Sigmoid colon (tissue), 7 donors: Measurements from ENCODE around the gene PCED1B. TPM values are rescaled to one million over a fixed set of nuclear protein-coding genes. Genes with fewer than 3 reads are reported as not detected.

Experiments used
- DNase-seq: peaks from one replicate; pipeline ENCODE4 v3.0.0-alpha.2; 2019
- H3K27ac ChIP-seq, 4 donors: fragments of 200-600 bp; sonication (generic); one replicate each; pipeline ENCODE4 v1.5.1; 2016 to 2019; ENCODE audit warnings: mild to moderate bottlenecking in 1 of 4
- H3K27me3 ChIP-seq, 3 donors: fragments of 200-600 bp; sonication (generic); one replicate each; pipeline ENCODE4 v1.5.1; 2019; ENCODE audit warnings: mild to moderate bottlenecking in 1 of 3
- H3K36me3 ChIP-seq, 4 donors: fragments of 200-600 bp; sonication (generic); one replicate each; pipeline ENCODE4 v1.5.1; 2016 to 2019
- H3K4me1 ChIP-seq, 4 donors: fragments of 200-600 bp; sonication (generic); one replicate each; pipeline ENCODE4 v1.5.1; 2017 to 2019
- H3K4me3 ChIP-seq, 4 donors: fragments of 200-600 bp; sonication (generic); one replicate each; pipeline ENCODE4 v1.5.1; 2017 to 2019; ENCODE audit warnings: mild to moderate bottlenecking in 2 of 4, moderate library complexity in 1 of 4
- H3K9me3 ChIP-seq, 4 donors: fragments of 200-600 bp in 3 of 4; sonication (generic) in 3 of 4; one replicate each; pipeline versions ENCODE4 v1.5.1 to v1.6.1; 2013 to 2019
- EP300 ChIP-seq, 4 donors: sonication (generic); formaldehyde crosslinking; IDR thresholded peaks; one replicate each; pipeline ENCODE4 v1.6.1; 2017; ENCODE audit warnings: antibody characterized with exemption in 4 of 4
- POLR2A ChIP-seq, 2 donors: fragments of 450-650 bp; IDR thresholded peaks; one replicate each; pipeline ENCODE4 v1.6.1; 2016; ENCODE audit warnings: antibody characterized with exemption in 2 of 2, mild to moderate bottlenecking in 2 of 2, moderate library complexity in 2 of 2
- POLR2AphosphoS5 ChIP-seq, 4 donors: sonication (generic); formaldehyde crosslinking; IDR thresholded peaks; one replicate each; pipeline ENCODE4 v1.6.1; 2017; ENCODE audit warnings: antibody characterized with exemption in 4 of 4
- WGBS, 2 donors: extraction: QIAGEN DNeasy Blood & Tissue Kit; methylation state at CpG; one replicate each; pipeline ENCODE4 v1.1.7; 2013; 5-methylcytosine and 5-hydroxymethylcytosine counted together
- intact Hi-C: fragments of 100-400 bp; cut with DNase I; formaldehyde crosslinking; loops from one replicate; pipeline ENCODE4 v1.15.1; 2023
- polyA plus RNA-seq, 3 donors: library from polyadenylated mRNA; stranded (reverse); fragments of 200-250 nt; gene quantifications; one replicate each; pipeline ENCODE4 v1.2.3, GENCODE V29; 2013
- total RNA-seq, 4 donors: library from RNA; depleted of rRNA; stranded (reverse); fragments of >200 nt; gene quantifications; one replicate each; pipeline ENCODE4 v1.1.0, GENCODE V29; 2016
- TF ChIP-seq, protein P1 (sequence below), 4 experiments: fragments of 450-650 bp in 3 of 4; fragments of 200-600 bp in 1 of 4; IDR thresholded peaks; one replicate each; pipeline ENCODE4 v1.5.1; 2016 to 2019; ENCODE audit warnings: antibody characterized with exemption in 4 of 4, mild to moderate bottlenecking in 3 of 4, moderate library complexity in 2 of 4
- donor health status: healthy with polysubstance abuse.
- donor health status: Bipolar disorder and iron deficiency.
- donor health status: healthy.

PCED1B gene
- total and polyA plus RNA-seq, 7 donors = 1.2 to 11.9 (median 5.7) TPM

DNA sequence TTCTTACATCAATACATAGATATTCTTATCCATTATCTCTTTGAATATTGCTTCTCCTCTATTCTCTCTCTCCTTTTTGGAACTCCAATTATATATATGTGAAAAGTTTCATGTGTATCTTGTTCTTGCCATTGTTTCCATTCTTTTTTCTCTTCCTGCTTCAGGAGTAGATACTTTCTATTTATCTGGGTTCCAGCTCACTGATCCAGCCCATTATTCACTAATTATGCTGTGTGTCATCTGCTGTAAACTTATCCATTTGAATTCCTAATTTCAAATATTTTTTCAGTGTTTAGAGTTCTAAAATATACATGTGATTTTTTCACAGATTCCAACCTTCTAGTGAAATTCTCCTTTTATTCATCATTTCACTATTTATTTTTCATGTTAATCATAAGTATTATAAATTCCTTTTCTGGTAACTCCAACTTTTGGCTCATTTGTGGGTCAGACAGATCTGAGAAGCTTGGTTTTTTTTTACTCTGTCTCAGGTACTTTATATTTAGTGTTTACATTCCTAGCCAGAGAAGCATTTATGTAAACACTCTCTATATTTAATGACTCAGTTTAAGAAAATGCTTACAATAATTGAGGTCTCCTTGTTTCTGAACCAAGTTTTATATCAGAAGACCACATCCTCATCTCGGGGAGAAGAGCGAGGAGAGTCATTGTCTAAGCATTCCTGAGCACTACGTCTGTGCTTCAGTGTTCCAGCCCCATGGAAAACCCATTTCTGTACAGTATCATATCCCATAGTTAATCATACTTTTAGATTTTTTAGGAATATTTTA lies 16.2 kb downstream of the PCED1B start:
- peaks cover 0 to 69% (median 39%) of the 10 kb centered on the region in 4 donors for H3K4me1 ChIP-seq
- H3K36me3 ChIP-seq = no peaks in the 10 kb centered on the region
- H3K27me3 ChIP-seq = no peaks in the 10 kb centered on the region
- 81 to 90% methylated on average over 3 of the region's 3 CpGs for WGBS, 2 donors
- no peak for DNase-seq
- no peak overlapping the region for H3K4me3 ChIP-seq
- peak overlapping the region in 3 of 4 donors; percentile 31 to 97 (median 60) for H3K27ac ChIP-seq
- intact Hi-C loops = loop anchor here (10.0 kb wide), 1 partner anchor 711 kb away; no protein-coding TSS in a partner anchor
- H3K9me3 ChIP-seq = no peaks in the 10 kb centered on the region
- TF ChIP-seq, protein P1, sequence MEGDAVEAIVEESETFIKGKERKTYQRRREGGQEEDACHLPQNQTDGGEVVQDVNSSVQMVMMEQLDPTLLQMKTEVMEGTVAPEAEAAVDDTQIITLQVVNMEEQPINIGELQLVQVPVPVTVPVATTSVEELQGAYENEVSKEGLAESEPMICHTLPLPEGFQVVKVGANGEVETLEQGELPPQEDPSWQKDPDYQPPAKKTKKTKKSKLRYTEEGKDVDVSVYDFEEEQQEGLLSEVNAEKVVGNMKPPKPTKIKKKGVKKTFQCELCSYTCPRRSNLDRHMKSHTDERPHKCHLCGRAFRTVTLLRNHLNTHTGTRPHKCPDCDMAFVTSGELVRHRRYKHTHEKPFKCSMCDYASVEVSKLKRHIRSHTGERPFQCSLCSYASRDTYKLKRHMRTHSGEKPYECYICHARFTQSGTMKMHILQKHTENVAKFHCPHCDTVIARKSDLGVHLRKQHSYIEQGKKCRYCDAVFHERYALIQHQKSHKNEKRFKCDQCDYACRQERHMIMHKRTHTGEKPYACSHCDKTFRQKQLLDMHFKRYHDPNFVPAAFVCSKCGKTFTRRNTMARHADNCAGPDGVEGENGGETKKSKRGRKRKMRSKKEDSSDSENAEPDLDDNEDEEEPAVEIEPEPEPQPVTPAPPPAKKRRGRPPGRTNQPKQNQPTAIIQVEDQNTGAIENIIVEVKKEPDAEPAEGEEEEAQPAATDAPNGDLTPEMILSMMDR (IDR thresholded peaks at IDR 0.05) = no peak
- TF ChIP-seq POLR2AphosphoS5 (IDR thresholded peaks at IDR 0.05) (no peak), EP300 (IDR thresholded peaks at IDR 0.05) (no peak), POLR2A (IDR thresholded peaks at IDR 0.05) (no peak)

DNA sequence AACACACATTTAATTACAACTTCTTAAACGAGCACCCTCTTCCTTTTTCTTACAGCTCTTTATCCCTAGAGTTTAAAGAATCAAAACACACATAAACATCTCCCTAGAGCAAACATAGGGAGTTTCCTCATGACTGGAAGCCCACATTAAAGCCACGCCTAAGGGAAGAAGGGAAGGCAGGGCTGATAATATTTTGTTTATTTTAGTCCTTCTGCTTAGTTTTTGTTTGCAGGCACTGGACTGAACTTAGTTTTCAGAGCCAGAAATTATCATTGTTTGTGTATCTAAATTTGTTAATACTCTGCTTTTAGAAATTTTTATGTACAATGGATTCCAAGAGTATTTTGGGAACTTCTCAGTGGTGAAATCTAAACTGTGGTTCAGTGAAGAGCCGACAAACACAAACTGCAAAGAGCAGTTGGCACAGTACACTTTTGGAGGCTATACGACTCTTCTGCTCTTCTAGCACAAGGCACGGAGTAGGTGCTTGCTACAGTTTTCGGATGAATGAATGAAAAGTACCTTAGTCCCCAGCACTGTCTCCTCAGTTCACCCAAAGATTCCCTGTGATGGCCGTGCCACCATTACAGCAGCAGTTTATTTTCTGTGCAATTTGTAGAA lies 18.0 kb downstream of the PCED1B start:
- 57 to 71% methylated on average over 7 of the region's 7 CpGs for WGBS, 2 donors
- TF ChIP-seq, protein P1 (IDR thresholded peaks at IDR 0.05) = no peak
- TF ChIP-seq POLR2A (IDR thresholded peaks at IDR 0.05) = no peak
- no peak overlapping the region for H3K4me3 ChIP-seq

DNA sequence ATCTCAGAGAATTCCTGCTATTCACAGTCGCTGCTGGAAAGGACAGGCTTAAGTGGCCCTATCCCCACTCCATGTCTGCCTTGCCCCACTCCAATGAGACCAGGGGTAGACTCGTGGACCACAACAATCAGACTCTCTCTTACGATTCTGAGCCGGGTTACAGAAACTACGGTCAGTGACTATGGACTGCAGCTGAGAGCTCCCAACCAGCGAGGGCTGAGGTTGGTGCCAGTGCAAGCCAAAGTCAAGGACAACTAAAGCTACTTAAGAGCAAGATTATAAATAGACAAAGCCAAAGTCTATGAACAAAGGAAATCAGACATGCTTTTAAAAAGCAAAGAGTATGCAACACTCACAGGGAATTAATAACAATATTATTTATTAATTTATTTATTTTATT lies 18.7 kb downstream of the PCED1B start:
- WGBS, 2 donors = 91 to 93% methylated on average over 6 of the region's 6 CpGs

More for the DNA sequence above, 18.0 kb downstream of the PCED1B start:
- H3K4me1 ChIP-seq = peaks cover 0 to 74% (median 47%) of the 10 kb centered on the region in 4 donors
- peak overlapping the region in 3 of 4 donors; percentile 44 to 97 (median 60) for H3K27ac ChIP-seq
- intact Hi-C loops = loop anchor here (10.0 kb wide), 1 partner anchor 713 kb away; no protein-coding TSS in a partner anchor
- no peaks in the 10 kb centered on the region for H3K9me3 ChIP-seq
- H3K27me3 ChIP-seq = no peaks in the 10 kb centered on the region
- DNase-seq = no peak
- no peaks in the 10 kb centered on the region for H3K36me3 ChIP-seq

DNA sequence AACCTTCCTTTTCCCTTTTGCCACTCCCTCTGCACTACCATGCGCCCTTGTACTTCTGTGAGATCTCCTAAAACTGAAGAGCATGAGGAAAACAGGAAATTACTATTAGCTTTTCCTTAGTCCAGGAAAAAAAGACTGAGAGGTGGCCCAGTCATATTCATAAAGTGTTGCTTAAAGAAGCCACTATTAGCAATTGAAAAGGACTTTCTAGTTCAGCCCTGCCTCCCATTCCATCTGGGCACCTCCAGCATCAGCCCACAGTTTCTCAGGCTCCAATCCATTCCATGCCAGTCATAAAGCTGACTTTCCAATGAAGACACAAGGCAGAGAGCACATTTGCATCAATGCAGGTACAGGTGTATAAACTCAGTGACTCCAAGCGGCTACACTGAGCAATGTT lies 20.2 kb downstream of the PCED1B start:
- no peak overlapping the region for H3K4me3 ChIP-seq
- intact Hi-C loops = loop anchor here (5.0 to 10.0 kb wide), 3 partner anchors 175 to 715 kb away; no protein-coding TSS in a partner anchor

More for the DNA sequence above, 18.7 kb downstream of the PCED1B start:
- Histone ChIP-seq H3K27me3 (no peaks in the 10 kb centered on the region), H3K36me3 (no peaks in the 10 kb centered on the region), H3K4me1 (peaks cover 0 to 74% (median 49%) of the 10 kb centered on the region in 4 donors), H3K4me3 (no peak overlapping the region), H3K9me3 (no peaks in the 10 kb centered on the region), H3K27ac (peak overlapping the region in 3 of 4 donors; percentile 44 to 97 (median 60))
- intact Hi-C loops = loop anchor here (10.0 kb wide), 1 partner anchor 713 kb away; no protein-coding TSS in a partner anchor
- no peak for TF ChIP-seq POLR2A (IDR thresholded peaks at IDR 0.05)
- TF ChIP-seq POLR2AphosphoS5 (IDR thresholded peaks at IDR 0.05) = no peak
- no peak for TF ChIP-seq EP300 (IDR thresholded peaks at IDR 0.05)
- TF ChIP-seq, protein P1 (IDR thresholded peaks at IDR 0.05) = no peak
- DNase-seq = no peak

DNA sequence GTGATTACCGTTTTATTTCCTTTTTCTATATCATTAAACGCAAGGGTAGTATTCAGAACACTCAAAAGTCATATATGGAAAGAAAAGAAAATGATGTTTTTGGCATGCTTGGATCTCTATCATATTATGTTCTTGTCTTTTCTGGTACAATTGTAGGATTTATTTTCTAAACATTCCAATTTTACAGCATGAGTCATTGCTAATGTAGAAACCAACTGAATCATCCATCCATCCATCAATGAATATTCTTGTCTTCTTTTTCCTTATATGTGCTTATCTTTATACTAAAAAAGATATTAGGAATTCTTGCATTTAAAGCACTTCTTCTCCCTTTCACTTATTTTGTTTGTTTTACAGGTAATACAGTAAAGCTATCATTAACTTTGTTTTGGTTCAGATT lies 20.7 kb downstream of the PCED1B start:
- no peak for TF ChIP-seq POLR2A (IDR thresholded peaks at IDR 0.05)
- TF ChIP-seq POLR2AphosphoS5 (IDR thresholded peaks at IDR 0.05) = no peak
- TF ChIP-seq EP300 (IDR thresholded peaks at IDR 0.05) = no peak
- TF ChIP-seq, protein P1 (IDR thresholded peaks at IDR 0.05) = no peak
- WGBS, 2 donors = 94 to 95% methylated on average over 2 of the region's 2 CpGs
- Histone ChIP-seq H3K4me3 (no peak overlapping the region), H3K36me3 (no peaks in the 10 kb centered on the region), H3K27me3 (no peaks in the 10 kb centered on the region), H3K4me1 (peaks cover 0 to 73% (median 58%) of the 10 kb centered on the region in 4 donors), H3K9me3 (no peaks in the 10 kb centered on the region), H3K27ac (peak overlapping the region in 2 of 4 donors; percentile 84 to 97)
- intact Hi-C loops = loop anchor here (5.0 to 10.0 kb wide), 2 partner anchors 175 to 277 kb away; no protein-coding TSS in a partner anchor
- DNase-seq = no peak

More for the DNA sequence above, 20.2 kb downstream of the PCED1B start:
- H3K27me3 ChIP-seq = no peaks in the 10 kb centered on the region
- H3K4me1 ChIP-seq = peaks cover 0 to 76% (median 56%) of the 10 kb centered on the region in 4 donors
- TF ChIP-seq POLR2AphosphoS5 (IDR thresholded peaks at IDR 0.05) (no peak), POLR2A (IDR thresholded peaks at IDR 0.05) (no peak)
- no peak for DNase-seq
- H3K9me3 ChIP-seq = no peaks in the 10 kb centered on the region
- WGBS, 2 donors = 77% methylated on average over 2 of the region's 2 CpGs
- peak overlapping the region in 2 of 4 donors; percentile 60 to 97 for H3K27ac ChIP-seq
- no peaks in the 10 kb centered on the region for H3K36me3 ChIP-seq
